ENCODE results near the gene POLR2J.
"Not testable (repeated sequence)": the region's sequence is repeated elsewhere in the genome, so short reads cannot be mapped to it uniquely, and the experiment has no call there.

POLR2J gene

DNA sequence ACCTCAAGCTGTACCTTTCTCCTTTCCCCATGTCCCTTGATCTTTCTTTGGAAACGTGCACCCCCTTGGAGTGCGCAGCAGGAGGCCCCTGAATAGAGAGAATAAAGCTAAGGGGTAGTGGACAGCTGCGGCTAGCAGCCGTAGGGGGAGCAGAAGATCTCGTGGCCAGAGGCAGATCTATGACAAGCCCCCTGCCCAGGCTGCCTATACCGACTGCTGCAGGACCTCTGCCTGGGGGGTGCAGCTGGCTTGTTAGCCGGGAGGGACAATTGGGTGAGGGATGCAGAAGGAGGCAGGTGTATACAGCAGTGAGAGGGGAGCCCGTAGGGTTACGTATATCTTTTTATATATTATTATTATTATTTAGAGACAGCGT lies 475 bp upstream of the POLR2J start:
- not testable (repeated sequence) for H3K9me3 Mint-ChIP-seq; H3K27me3 Mint-ChIP-seq (ENCODE audit: low read depth, poor library complexity); H3K4me3 Mint-ChIP-seq; H3K27ac Mint-ChIP-seq; H3K36me3 Mint-ChIP-seq (ENCODE audit: low read depth); H3K4me1 Mint-ChIP-seq; DNase-seq

DNA sequence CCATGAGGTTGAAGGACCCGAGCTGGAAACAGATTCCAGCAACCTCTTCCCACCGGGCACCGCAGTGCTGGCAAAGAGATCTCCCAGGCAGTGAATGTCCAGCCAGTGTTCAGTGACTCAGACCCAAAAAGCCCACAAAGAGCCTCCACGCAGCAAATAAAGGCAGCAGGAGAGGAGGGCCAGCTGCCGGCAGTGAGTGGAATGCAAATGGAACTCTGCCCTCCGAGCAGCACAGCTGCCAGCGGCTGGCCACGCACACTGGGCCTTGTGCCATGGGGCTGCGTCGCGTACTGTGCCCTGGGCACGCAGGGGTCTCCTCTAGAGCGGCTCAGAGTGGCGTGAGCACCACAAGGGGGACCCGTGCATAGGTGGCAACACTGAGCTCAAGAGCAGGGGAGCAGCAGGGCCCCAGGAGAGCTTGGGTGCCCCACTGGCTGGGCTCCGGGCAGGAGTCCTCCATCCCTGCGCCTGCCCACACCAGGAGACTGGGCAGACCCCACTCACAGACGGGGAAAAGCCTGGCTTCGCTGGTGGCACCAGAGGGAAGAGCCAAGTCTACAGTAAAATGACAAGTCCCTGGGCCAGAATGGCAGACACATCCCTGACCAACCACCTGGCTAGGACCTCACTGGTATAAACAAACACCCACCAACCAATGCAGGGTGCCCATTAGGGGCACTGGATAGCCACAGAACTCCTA lies 3.8 kb downstream of the POLR2J start:
- H3K4me3 Mint-ChIP-seq; H3K9me3 Mint-ChIP-seq; H3K27me3 Mint-ChIP-seq (ENCODE audit: low read depth, poor library complexity); H3K36me3 Mint-ChIP-seq (ENCODE audit: low read depth); H3K27ac Mint-ChIP-seq; H3K4me1 Mint-ChIP-seq; DNase-seq: not testable (repeated sequence)

DNA sequence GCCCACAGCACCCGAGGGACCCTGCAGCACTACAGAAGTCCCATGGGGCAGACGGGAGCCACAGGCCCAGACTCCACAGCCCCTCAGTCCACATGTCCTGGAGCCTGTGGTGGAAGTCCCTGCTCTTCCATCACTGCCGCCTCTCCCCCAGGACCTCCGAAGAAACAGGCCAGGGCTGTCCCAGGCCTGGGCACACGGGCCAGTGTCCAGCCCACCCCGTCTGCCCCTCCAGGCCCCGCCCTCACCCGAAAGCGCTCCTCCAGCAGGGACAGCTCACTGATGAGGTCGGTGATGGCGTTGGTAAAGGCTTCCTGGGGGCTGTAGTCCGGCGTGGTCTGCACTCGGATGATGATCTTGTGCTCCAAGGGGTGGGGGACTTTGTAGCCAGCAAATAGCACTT lies 4.6 kb downstream of the POLR2J start:
- H3K27ac Mint-ChIP-seq; H3K27me3 Mint-ChIP-seq (ENCODE audit: low read depth, poor library complexity); H3K36me3 Mint-ChIP-seq (ENCODE audit: low read depth); H3K9me3 Mint-ChIP-seq; H3K4me1 Mint-ChIP-seq; H3K4me3 Mint-ChIP-seq; DNase-seq: not testable (repeated sequence)

DNA sequence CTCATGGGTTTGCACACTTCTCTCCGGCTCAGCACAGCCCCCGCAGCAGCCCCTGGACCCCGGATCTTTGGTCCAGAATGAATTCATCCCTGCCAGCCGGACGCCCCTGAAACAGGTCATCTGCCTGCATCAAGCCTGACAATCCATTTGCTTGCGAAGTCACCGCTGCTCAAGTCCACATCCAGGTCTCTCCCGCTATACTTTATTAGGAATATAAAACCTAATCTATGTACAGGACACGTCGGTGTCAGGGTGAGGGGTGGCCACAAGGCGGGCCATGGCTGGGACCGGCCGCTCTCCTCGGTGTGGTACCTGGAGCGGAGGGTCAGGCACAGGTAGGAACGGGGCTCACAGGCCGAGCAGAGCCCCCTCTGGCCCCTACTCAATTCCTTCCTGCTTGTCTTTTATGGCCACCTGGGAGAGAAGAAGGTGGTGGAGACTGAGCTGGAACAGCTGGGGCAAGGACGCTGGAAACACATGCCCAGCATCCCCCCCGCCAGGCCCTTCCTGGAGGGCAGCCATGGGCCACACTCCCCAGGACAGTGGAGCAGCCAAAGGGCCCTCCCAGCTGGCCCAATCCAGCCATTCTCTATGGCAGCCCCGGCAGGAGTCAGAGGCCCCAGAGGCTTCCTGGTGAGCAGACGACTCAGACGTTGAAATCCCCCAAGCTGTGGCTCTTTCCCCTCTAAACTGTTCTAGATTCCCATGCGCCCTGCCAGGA lies 5.3 kb downstream of the POLR2J start:
- no peak overlapping the region for H3K27ac Mint-ChIP-seq

DNA sequence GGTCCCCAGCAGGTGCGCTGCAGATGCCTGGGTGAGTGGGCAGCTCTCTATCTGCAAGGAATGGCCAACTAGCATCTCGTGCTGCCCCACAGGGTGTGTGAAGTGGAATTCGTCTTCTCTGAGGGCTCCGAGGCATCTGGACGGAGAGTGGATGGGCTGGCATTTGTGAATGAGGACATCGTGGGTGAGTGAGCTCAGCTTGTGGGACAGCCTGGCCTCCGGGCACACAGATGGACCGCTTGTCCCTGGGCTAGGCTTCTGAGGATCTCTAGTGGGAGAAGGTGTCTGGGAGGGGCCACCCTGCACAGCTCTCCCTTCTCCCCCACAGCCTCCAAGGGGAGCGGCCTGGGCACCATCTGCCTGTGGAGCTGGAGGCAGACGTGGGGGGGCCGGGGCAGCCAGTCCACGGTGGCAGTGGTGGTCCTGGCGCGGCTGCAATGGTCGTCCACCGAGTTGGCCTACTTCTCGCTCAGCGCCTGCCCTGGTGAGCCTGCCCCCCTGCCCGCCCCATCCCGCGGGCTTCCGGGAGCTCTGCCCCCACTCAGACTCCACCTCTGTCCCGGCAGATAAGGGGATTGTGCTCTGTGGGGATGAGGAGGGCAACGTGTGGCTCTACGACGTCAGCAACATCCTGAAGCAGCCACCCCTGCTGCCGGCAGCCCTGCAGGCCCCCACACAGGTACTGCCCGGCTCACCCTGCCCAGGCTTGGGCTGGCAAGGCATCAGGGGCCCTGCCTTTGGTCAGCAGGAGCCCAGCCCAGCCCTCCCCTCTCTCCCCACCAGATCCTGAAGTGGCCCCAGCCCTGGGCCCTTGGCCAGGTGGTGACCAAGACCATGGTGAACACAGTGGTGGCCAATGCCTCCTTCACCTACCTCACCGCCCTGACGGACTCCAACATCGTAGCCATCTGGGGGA lies 6.3 kb downstream of the POLR2J start:
- Mint-ChIP-seq H3K4me3 (no peak overlapping the region), H3K4me1 (no peaks in the 10 kb centered on the region), H3K9me3 (no peaks in the 10 kb centered on the region), H3K27ac (peak overlapping the region; percentile 77), H3K36me3 (ENCODE audit: low read depth) (no peaks in the 10 kb centered on the region), H3K27me3 (ENCODE audit: low read depth, poor library complexity) (no peaks in the 10 kb centered on the region)
- TF ChIP-seq, protein P1, sequence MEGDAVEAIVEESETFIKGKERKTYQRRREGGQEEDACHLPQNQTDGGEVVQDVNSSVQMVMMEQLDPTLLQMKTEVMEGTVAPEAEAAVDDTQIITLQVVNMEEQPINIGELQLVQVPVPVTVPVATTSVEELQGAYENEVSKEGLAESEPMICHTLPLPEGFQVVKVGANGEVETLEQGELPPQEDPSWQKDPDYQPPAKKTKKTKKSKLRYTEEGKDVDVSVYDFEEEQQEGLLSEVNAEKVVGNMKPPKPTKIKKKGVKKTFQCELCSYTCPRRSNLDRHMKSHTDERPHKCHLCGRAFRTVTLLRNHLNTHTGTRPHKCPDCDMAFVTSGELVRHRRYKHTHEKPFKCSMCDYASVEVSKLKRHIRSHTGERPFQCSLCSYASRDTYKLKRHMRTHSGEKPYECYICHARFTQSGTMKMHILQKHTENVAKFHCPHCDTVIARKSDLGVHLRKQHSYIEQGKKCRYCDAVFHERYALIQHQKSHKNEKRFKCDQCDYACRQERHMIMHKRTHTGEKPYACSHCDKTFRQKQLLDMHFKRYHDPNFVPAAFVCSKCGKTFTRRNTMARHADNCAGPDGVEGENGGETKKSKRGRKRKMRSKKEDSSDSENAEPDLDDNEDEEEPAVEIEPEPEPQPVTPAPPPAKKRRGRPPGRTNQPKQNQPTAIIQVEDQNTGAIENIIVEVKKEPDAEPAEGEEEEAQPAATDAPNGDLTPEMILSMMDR (IDR thresholded peaks at IDR 0.05), result no peak
- DNase-seq, result no peak

More for the DNA sequence above, 5.3 kb downstream of the POLR2J start:
- no peak for DNase-seq
- Mint-ChIP-seq H3K27me3 (ENCODE audit: low read depth, poor library complexity) (no peaks in the 10 kb centered on the region), H3K4me3 (no peak overlapping the region), H3K36me3 (ENCODE audit: low read depth) (no peaks in the 10 kb centered on the region), H3K9me3 (no peaks in the 10 kb centered on the region), H3K4me1 (no peaks in the 10 kb centered on the region)
- TF ChIP-seq, protein P1 (IDR thresholded peaks at IDR 0.05), result no peak

DNA sequence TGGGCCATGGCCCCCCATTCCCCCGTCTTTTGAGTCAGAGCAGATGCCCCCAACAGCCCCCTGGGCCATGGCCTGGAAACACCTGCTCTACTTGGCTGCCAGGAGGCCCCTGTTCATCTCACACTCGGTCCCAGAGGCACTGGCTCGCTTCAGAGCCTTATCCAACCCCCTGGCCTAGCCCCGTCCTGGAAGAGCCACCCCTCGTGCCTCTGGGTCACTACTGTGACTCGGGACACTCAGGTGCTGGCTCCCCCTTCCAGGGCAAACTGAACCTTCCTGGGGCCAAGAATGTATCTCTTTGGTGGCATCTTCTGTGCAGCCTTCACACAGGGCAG lies 7.0 kb downstream of the POLR2J start:
- no peak for DNase-seq
- Mint-ChIP-seq H3K27ac (no peak overlapping the region), H3K27me3 (ENCODE audit: low read depth, poor library complexity) (no peaks in the 10 kb centered on the region), H3K36me3 (ENCODE audit: low read depth) (peaks cover 2% of the 10 kb centered on the region), H3K4me1 (peaks cover 3% of the 10 kb centered on the region), H3K9me3 (no peaks in the 10 kb centered on the region), H3K4me3 (no peak overlapping the region)
- TF ChIP-seq, protein P1 (IDR thresholded peaks at IDR 0.05), result no peak

Measured in nephron progenitor cell (in vitro differentiated cells).